Gastrocnemius medialis (tissue), 4 donors: ENCODE measurements around the gene PPDPF. TPM values are rescaled to one million over a fixed set of nuclear protein-coding genes. Genes with fewer than 3 reads are reported as not detected.

Experiments used
- ATAC-seq, 2 donors: fragments of 150-250 bp; one replicate each; pipeline ENCODE4 v1.9.1; 2016
- DNase-seq, 2 donors: peaks; one replicate each; pipeline ENCODE4 v3.0.0-alpha.2; 2019
- H3K27ac ChIP-seq, 4 donors: fragments of 200-600 bp; sonication (generic); 1 replicate in 1 of 4; 2 replicates in 3 of 4; pipeline ENCODE4 v1.5.1; 2016 to 2018; ENCODE audit warnings: mild to moderate bottlenecking in 2 of 4, moderate library complexity in 1 of 4
- H3K27me3 ChIP-seq, 3 donors: fragments of 200-600 bp; sonication (generic) in 2 of 3; 1 replicate in 1 of 3; 2 replicates in 2 of 3; pipeline versions ENCODE4 v1.5.1 to v1.6.0; 2016 to 2019; ENCODE audit warnings: mild to moderate bottlenecking in 1 of 3, moderate library complexity in 1 of 3
- H3K36me3 ChIP-seq, 2 donors: fragments of 200-600 bp; sonication (generic) in 1 of 2; one replicate each; pipeline ENCODE4 v1.5.1; 2017 to 2018
- H3K4me1 ChIP-seq, 2 donors: fragments of 200-600 bp; sonication (generic) in 1 of 2; one replicate each; pipeline ENCODE4 v1.5.1; 2016 to 2017; ENCODE audit warnings: mild to moderate bottlenecking in 2 of 2
- H3K4me3 ChIP-seq, 4 donors: fragments of 200-600 bp; sonication (generic) in 3 of 4; 1 replicate in 1 of 4; 2 replicates in 3 of 4; pipeline ENCODE4 v1.5.1; 2016 to 2019; ENCODE audit warnings: mild to moderate bottlenecking in 2 of 4
- H3K9me3 ChIP-seq, 3 donors: fragments of 200-600 bp; sonication (generic) in 2 of 3; 1 replicate in 1 of 3; 2 replicates in 2 of 3; pipeline ENCODE4 v1.5.1; 2016 to 2019
- POLR2A ChIP-seq, 2 donors: fragments of 450-650 bp; IDR thresholded peaks; one replicate each; pipeline ENCODE4 v1.6.1; 2017; ENCODE audit warnings: antibody characterized with exemption in 2 of 2, mild to moderate bottlenecking in 2 of 2, moderate library complexity in 2 of 2
- in situ Hi-C, 4 donors: fragments of 200-750 bp; cut with MboI; loops; one replicate each; pipeline versions ENCODE4 v1.15.0 to v1.8.0; 2017; ENCODE audit warnings: low sequenced_read_pairs in 4 of 4
- intact Hi-C: fragments of 100-400 bp; cut with DNase I; formaldehyde crosslinking; loops from one replicate; pipeline ENCODE4 v1.15.1; 2023; ENCODE audit warnings: low total_unique reads
- total RNA-seq, 4 donors: library from RNA; depleted of rRNA; stranded (reverse); fragments of >200 nt; gene quantifications; one replicate each; pipeline versions ENCODE4 v1.1.0 to v1.2.3, GENCODE V29; 2016
- TF ChIP-seq, protein P1 (sequence below), 5 experiments: fragments of 450-650 bp in 3 of 5; fragments of 200-600 bp in 2 of 5; sonication (generic) in 2 of 5; IDR thresholded peaks in 4 of 5; conservative IDR thresholded peaks in 1 of 5; 1 replicate in 4 of 5; 2 replicates in 1 of 5; pipeline ENCODE4 v1.5.1; 2016 to 2019; ENCODE audit warnings: antibody characterized with exemption in 5 of 5, mild to moderate bottlenecking in 3 of 5, moderate library complexity in 3 of 5

Gene PPDPF
- total RNA-seq, 4 donors from 2014 or later, result 50.2 to 207 (median 76.1) TPM

DNA sequence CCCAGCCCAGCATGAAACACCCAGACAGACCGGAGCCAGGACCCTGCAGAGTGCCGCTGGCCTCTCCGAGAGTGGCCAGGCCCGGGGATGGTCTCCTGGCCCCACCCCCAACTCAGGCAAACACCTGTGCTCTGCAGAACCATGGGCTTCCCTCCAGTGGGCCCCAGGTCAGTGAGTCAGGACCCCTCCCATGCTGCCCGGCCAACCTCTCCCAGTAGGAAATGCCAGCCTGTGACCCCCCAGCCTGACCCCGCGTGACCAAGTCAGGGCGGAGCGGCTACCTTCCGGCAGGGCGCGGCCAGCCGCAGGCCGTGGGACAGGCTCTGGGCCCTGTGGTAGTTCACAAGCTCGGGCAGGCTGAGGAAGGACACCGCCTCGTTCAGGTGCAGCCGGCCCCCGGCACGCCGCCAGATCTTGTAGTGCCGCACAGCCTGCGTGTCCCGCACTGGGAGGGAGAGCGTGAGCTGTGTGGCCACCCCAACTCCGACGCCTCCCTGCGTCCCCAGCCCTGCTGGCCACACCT lies 13.4 kb downstream of the PPDPF start:
- Histone ChIP-seq H3K4me1 (peaks cover 0 to 4% of the 10 kb centered on the region in 2 donors), H3K27ac (no peak overlapping the region)

DNA sequence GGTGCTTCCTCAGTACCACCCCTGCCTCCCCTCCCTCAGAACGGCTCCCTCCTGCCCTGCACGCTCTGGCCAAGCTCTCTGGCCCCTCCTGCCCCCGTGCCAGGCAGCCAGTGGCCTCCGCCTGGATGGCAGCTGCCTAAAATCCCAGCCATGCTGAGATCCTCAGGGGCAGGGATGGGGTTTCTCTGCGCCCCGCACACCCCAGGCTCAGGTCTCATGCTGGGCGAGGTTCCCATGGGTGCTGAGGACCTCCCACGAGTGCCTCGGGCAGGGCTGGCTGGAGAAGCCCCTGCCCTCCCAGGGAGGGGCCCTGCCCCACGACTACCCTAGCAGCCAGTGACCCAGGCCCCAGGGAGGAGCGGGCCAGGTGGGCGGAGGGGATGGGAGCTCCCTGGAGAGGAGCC lies 13.9 kb downstream of the PPDPF start:
- no peaks in the 10 kb centered on the region for H3K9me3 ChIP-seq
- no peak for TF ChIP-seq POLR2A (IDR thresholded peaks at IDR 0.05)
- TF ChIP-seq, protein P1, sequence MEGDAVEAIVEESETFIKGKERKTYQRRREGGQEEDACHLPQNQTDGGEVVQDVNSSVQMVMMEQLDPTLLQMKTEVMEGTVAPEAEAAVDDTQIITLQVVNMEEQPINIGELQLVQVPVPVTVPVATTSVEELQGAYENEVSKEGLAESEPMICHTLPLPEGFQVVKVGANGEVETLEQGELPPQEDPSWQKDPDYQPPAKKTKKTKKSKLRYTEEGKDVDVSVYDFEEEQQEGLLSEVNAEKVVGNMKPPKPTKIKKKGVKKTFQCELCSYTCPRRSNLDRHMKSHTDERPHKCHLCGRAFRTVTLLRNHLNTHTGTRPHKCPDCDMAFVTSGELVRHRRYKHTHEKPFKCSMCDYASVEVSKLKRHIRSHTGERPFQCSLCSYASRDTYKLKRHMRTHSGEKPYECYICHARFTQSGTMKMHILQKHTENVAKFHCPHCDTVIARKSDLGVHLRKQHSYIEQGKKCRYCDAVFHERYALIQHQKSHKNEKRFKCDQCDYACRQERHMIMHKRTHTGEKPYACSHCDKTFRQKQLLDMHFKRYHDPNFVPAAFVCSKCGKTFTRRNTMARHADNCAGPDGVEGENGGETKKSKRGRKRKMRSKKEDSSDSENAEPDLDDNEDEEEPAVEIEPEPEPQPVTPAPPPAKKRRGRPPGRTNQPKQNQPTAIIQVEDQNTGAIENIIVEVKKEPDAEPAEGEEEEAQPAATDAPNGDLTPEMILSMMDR (IDR thresholded peaks at IDR 0.05 in 4 of 5, conservative IDR thresholded peaks at IDR 0.05 in 1 of 5), result no peak
- H3K4me1 ChIP-seq, result peaks cover 0 to 4% of the 10 kb centered on the region in 2 donors
- intact Hi-C loops, result no loop called here
- no peak overlapping the region for H3K27ac ChIP-seq
- no peaks in the 10 kb centered on the region for H3K36me3 ChIP-seq
- DNase-seq (no peak), ATAC-seq (no peak)
- in situ Hi-C loops, result loop anchor here in 1 of 4 donors (25.0 kb wide), 1 partner anchor 103 kb away; the partner anchor contains the start of gene GMEB2
- no peak overlapping the region for H3K4me3 ChIP-seq
- peaks cover 38 to 55% (median 45%) of the 10 kb centered on the region in 3 donors for H3K27me3 ChIP-seq

More for the DNA sequence above, 13.4 kb downstream of the PPDPF start:
- TF ChIP-seq, protein P1 (IDR thresholded peaks at IDR 0.05 in 4 of 5, conservative IDR thresholded peaks at IDR 0.05 in 1 of 5), result no peak
- TF ChIP-seq POLR2A (IDR thresholded peaks at IDR 0.05), result no peak
- H3K27me3 ChIP-seq, result peaks cover 41 to 55% (median 45%) of the 10 kb centered on the region in 3 donors
- in situ Hi-C loops (loop anchor here in 1 of 4 donors (25.0 kb wide), 1 partner anchor 103 kb away; the partner anchor contains the start of gene GMEB2), intact Hi-C loops (no loop called here)
- no peak for ATAC-seq
- no peaks in the 10 kb centered on the region for H3K36me3 ChIP-seq
- DNase-seq, result no peak
- H3K9me3 ChIP-seq, result no peaks in the 10 kb centered on the region
- no peak overlapping the region for H3K4me3 ChIP-seq

DNA sequence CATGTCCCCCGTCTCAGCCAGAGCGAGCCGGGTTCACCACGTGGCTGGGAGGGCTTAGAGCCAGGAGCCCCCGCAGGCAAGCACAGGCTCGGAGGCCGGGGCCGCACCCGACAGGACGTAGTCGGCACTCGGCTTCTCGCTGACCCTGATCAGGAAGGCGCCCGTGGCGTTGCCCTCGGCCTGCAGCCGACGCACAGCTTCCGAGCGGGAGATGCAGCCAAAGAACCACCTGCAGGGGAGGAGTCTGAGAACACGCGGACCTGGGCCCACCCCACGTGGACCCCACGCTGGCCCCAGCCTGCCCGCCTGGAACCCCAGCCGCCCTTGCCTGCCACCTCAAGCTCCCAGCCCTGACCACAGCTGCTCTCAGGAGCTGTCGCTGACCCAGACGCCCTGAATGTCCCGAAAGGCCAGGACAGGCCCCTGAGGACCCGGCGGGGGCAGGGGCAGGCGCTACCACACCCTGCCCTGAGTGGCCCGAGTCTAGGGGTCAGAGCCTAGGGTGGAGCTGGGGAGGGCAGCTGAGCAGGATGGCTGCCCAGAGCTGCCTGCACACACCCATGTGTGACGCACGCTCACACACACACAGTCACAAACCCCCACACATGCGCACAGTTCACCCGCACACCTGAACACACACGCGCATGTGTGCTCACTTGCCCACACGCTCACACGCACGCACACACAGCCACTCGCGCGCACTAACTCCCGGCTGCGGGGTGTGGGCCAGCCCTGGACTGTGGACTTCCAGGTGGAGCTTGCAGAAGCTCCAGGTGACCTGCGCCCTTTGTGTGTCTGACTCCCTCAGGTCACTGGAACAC lies 14.5 kb downstream of the PPDPF start:
- Histone ChIP-seq H3K27me3 (peaks cover 32 to 51% (median 45%) of the 10 kb centered on the region in 3 donors), H3K4me1 (peaks cover 0 to 4% of the 10 kb centered on the region in 2 donors), H3K36me3 (no peaks in the 10 kb centered on the region), H3K4me3 (no peak overlapping the region), H3K9me3 (no peaks in the 10 kb centered on the region), H3K27ac (no peak overlapping the region)
- DNase-seq, result no peak
- in situ Hi-C loops, result loop anchor here in 1 of 4 donors (25.0 kb wide), 1 partner anchor 102 kb away; the partner anchor contains the start of gene GMEB2
- intact Hi-C loops, result loop anchor here (5.0 kb wide), 1 partner anchor 77 kb away; no protein-coding TSS in a partner anchor
- ATAC-seq, result no peak
- TF ChIP-seq, protein P1 (IDR thresholded peaks at IDR 0.05 in 4 of 5, conservative IDR thresholded peaks at IDR 0.05 in 1 of 5), result no peak
- no peak for TF ChIP-seq POLR2A (IDR thresholded peaks at IDR 0.05)

DNA sequence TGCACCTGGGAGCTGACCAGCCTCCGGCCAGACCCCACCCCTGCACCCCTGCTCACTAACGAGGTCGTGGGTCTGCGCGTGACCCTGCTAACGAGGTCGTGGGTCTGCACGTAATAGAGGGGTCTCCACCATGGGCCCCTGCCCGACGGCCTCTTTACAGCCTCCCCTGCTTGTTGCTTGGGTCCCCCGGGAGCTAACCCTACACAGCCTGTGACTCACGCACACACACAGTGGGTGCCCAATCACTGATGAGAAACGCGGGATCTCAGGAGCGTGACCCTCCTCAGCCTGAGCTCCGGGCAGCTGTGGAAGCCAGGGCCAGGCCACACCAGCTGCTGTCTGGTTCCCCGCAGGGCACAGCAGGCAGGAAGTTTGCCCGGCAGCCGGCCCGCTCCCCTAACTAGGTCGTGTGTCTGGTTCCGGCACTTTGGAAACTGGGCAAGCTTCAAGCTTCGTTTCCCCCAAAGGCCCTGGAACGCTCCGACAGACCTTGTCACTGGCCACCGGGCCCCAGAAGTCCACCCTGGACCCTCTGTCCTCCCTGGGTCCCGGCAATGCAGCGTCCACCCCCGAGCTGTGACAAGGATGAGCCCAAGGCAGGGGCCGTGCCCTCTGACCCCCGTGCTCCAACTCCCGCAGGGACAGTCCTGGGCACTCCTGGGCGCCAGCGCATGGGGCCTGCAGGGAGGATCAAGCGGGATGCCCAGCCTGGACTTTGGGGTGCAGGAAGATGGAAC lies 15.8 kb downstream of the PPDPF start:
- in situ Hi-C loops (loop anchor here in 1 of 4 donors (25.0 kb wide), 1 partner anchor 101 kb away; the partner anchor contains the start of gene GMEB2), intact Hi-C loops (loop anchor here (5.0 kb wide), 1 partner anchor 76 kb away; no protein-coding TSS in a partner anchor)
- Histone ChIP-seq H3K9me3 (no peaks in the 10 kb centered on the region), H3K36me3 (no peaks in the 10 kb centered on the region), H3K27ac (no peak overlapping the region), H3K4me1 (peaks cover 0 to 4% of the 10 kb centered on the region in 2 donors), H3K27me3 (peaks cover 28 to 43% (median 39%) of the 10 kb centered on the region in 3 donors), H3K4me3 (no peak overlapping the region)
- DNase-seq (no peak), ATAC-seq (no peak)
- TF ChIP-seq, protein P1 (IDR thresholded peaks at IDR 0.05 in 4 of 5, conservative IDR thresholded peaks at IDR 0.05 in 1 of 5), result no peak
- TF ChIP-seq POLR2A (IDR thresholded peaks at IDR 0.05), result no peak
